HG03354 (cell line): ENCODE results near the gene PMVK.

Experiments
- ATAC-seq: cut with Tn5 transposase; IDR thresholded peaks from one replicate; pipeline ENCODE4 v1.9.1; 2021; ENCODE audit warnings: mild to moderate bottlenecking; ENCODE audit not compliant: unreplicated experiment, poor library complexity, severe bottlenecking

PMVK gene

DNA sequence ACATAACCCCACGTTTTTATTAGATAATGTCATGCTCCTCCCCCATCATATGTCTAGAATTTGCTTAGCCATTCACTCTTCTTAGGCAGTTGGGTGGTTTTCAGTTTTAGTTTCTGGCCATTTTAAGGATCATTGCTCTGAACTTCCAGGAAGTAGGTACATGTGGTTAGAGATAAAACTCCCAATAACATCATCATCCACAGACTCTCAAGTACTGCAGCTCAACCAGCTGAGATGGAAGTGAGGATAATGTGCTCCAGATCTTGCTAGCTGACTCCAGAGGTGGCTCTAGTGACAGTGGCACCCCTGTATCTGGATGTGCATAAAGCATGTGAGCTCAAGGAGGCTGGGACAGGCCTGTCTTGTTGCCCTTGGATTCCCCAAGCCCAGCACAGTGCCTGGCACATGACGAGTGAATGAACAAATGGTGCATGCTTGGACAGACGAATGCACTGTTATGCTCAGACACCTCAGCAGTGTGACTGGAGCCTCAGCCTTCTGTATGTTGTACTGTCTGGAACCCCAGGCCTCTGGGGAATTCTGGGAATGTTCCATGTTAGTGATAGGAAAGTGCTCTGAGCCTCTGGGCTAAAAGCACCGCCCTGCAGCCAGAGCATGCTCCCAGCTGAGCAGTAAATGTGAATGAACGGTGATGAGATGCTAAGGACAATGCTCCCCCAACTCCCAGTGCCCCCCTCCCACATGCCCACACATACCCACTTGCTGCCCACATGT is 50.1 kb downstream of the PMVK start:
- ATAC-seq, result no peak

DNA sequence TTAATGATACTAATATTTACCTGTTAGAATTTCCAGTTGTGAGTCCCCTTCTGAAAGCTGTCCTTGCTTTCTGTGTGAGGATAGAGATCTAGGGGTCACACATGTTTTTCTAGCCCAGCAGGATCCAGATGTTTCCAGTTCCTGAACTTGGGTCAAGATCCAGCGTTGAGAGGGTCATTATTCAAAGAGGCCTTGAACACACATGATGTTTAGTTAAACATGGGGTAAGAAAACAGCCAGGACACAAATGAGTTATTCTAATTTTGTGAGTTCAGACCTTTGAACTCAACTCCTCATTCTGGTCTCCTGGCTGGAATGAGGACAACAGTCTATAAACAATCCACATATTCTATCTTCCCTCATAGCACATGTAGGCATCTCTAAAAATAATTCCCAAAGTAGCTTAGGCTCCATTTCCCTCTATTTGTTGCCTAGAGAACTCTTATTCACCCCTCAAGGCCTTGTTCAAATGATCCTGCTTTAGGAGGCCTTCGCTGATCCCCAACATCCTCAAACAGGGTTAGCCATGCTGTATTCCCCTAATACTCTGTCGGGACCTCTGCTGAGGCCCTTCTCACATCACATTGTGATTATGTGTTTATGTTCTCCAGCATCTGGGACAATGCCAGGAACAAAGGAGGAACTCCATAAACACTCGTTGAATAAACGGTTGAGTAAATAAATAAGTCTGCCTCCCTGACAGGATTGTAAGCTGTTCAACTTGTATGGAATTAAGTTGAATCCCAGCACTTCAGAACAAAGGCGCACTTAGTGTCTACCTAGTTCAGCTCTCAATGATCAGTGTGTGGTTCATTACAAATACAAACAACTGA is 51.4 kb downstream of the PMVK start:
- ATAC-seq, result no peak

DNA sequence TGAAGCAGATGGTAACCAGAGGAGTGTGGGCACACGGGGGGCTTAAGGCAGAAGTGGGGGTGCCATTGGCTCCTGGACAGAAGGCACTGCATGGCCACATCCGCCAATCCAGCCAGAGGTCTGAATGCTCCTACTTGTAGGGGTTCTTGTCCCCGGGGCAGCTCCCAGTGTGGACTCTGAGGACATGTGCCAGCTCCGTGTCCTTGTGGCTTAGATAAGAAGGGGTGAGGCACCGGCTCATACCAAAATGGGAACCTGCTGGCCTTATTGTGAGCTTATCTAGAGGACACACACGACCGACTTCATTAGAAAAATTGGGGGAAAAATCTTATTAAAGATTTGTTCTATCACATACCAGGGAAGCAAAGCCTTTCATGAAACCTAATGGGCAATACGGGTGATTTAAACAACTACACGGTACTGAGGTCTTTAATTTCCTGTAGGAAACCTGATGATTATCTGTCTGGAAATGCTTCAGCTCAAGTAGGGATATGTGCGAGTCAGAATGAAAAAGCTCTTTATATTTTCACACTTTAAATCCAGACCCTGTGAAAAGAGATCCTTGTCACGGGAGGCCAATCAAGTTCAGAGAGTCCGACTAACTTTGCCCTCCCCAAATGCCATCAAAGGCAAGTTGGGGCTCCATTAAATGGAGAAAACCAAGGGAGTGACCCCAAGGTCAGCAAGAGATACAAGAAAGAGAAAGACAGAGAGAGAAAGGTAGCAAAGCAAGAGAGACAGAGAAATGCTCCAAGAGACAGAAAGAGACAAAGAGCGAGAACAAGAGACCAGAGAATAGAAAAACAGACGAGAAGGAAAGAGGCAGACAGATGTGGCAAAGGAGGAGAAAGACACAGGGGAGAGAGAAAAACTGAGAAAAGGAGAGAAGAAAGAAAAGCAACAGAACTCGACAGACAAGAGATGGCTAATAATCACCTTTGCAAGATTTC is 52.3 kb downstream of the PMVK start:
- ATAC-seq, result no peak

DNA sequence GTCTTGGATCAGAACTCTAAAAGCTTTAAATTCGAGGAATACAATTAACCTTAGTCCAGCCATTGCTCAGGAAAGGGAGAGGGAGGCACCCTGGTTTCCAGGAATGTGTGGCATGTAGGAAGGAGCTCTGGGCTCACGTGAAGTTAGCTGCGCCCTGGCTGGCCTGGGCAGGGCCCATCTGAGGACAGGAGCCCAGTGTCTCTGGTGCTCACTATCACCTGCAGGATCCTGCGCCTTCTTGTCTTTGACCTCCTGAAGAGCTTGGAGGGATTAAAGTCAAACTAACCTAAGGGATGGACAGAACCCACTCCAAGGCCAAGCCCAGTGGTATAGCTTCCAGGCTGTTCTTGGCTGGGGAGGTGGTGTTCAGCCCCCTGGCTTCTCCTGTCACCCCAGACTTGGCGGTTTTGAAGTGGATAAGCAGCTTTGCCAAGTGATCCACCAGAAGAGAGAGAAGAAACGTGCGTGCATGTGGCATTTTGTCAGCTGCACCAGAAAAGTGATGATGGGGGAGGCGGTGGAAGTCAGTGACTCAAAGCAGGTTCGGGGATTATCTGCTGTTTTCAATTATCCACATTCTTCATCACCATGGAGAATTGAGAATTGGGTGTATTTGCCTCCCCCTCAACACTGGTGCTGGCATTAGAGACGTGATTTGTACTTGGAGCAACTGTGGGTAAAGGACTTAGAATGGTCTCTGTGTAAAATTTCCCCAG is 54.5 kb downstream of the PMVK start:
- no peak for ATAC-seq

DNA sequence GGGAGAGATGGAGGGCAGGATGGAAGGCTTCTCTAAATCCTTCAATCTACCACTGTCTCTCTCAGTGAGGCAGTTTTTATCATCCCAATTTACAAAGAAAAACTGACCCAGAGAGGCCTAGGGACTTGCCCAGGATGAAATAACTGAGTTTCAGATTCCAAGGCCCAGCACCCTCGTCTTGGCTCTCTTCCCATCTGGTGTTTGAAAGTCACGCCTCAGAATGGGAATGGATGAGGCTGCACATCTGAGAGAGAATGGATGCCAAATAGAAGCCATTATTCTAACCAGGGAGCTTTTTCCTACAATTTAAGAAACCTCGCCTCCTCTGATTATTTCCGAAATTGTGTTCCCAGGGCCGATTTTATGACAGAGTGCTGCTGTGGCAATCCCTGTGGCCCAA is 55.8 kb downstream of the PMVK start:
- no peak for ATAC-seq

DNA sequence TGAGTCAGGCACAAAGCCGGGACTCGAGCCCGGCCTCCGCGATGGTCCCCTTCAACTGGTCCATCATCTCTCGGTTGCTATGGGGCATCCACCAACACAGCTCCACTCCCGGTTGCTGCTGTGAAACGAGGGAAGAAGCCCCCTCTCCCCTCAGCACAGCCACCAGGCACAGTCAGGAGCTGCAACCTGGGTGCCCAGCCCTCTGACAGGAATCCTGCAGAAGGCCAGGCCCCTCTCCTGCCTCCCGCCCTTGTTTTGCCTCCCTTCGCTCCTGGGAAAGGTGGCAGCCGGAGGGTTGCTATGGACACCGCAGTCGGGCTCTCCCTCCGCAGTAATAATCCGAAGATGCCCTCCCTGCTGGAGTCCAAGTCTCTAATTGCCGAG is 57.5 kb downstream of the PMVK start:
- ATAC-seq, result no peak

DNA sequence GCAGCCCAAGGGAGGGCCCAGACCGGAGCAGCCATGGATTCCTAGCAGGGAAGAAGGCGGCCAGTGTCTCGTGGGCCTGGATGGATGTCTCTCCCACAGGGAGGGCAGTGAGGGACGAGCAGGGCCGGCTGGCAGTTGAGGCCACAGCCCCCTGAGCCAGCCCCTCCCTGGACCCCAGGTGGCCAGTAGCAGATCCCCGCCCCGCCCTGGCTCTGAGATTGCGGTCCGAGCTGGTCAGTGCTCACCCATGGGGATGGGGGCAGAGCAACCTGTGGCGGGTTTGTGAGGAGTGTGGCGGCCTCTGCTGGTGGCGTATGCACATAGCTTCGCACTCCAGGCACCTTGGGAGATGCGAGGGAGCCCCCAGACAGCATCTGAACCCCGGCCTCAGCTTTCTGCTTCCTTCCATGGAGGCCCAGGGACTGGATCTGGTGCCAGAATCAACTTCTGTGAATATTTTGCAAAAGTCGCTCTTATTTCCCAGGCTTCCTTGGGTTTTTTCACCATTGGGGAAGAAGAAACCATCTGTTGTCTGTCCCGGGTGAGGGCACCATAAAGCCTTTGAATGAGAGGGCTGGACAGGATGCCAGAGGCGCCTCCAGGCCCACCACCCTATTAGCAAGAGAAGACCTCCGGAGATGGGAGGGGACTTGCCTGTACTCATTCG is 58.0 kb downstream of the PMVK start:
- no peak for ATAC-seq

DNA sequence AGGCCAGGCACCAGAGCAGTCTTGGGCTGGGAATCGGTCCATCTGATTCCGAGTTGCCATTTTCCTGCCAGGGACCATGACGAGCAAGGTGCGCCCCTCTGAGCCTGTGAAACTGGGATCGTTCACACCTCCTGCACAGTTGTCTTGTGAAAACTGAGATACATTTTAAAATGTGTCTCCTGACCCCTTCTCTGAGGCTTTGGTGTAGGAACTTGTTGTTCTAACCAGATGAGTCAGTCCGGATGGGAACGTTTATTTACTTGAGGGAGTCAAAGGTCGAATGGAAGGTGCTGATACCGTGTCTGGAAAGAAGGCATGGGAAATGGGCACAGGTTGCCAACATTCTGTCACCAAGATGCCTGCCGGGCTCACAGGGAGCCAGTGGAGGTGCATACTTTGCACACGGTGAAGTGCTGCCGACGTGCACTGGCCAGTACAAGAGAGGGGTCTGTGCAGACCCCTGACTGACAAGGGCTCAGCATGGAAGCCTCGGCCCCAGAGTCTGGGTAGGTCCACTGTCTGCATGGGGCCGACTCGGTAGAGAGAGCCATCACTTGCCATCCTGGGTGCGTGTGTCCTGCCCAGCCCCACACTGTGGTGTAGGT is 59.0 kb downstream of the PMVK start:
- ATAC-seq, result no peak

DNA sequence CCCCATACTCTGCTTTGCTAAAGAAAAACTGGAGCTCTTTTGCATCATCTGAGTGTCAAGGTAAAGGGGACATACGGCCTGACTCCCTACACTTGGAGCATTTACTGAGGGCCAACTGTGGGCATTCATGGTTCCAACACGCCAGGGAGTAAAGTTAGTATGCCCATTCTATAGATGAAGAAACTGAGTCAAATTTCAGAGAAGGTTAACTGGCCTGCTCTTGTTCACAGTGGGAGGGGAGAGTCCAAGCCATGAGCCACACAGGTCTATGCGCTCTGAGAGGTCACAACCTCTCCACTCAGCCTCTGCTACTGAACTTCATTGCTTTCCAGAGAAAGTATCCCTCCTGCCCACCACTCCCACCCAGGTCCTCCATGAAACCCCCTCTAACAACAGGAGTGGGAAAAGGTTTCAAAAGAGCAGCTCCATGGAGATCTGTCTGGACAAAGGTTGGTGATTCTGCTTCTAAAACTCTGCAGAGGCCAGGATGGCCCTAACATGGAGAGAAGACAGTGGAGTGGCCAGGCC is 59.6 kb downstream of the PMVK start:
- ATAC-seq, result no peak
